CD4-positive, alpha-beta T cell treated with Interleukin-1 beta for 1 hour (primary cell): ENCODE data around the gene FAM124A.

Experiments
- DNase-seq, 2 donors: peaks; one replicate each; pipeline ENCODE4 v3.0.0-alpha.2; 2020 to 2022

The FAM124A gene

GRCh38 chr13:51222037-51222685 lies at the start of gene FAM124A:
FAM124A (plus strand) TSS chr13:51222398; CDS start chr13:51222502, 104 bp downstream.
- peak; percentile 18 to 27 for DNase-seq

- DNase-seq, result no peak
Measured at GRCh38 chr13:51175021-51175420, 47.2 kb upstream of the FAM124A start.

GRCh38 chr13:51175639-51176038 lies 46.6 kb upstream of the FAM124A start:
- no peak for DNase-seq

GRCh38 chr13:51177188-51177587 lies 45.0 kb upstream of the FAM124A start:
- DNase-seq, result no peak

- no peak for DNase-seq
Measured at GRCh38 chr13:51178456-51179074, 43.6 kb upstream of the FAM124A start.

GRCh38 chr13:51179432-51179971 lies 42.7 kb upstream of the FAM124A start:
- DNase-seq, result no peak

- no peak for DNase-seq
Measured at GRCh38 chr13:51180853-51181511, 41.2 kb upstream of the FAM124A start.

GRCh38 chr13:51181786-51182383 lies 40.3 kb upstream of the FAM124A start:
- DNase-seq, result no peak

- DNase-seq, result no peak
Measured at GRCh38 chr13:51191743-51192142, 30.5 kb upstream of the FAM124A start.

- DNase-seq, result no peak
Measured at GRCh38 chr13:51192348-51192747, 29.9 kb upstream of the FAM124A start.

- DNase-seq, result no peak
Measured at GRCh38 chr13:51193387-51193786, 28.8 kb upstream of the FAM124A start.

- DNase-seq, result no peak
Measured at GRCh38 chr13:51194942-51195341, 27.3 kb upstream of the FAM124A start.

GRCh38 chr13:51201886-51202285 lies 20.3 kb upstream of the FAM124A start:
- DNase-seq, result no peak

- DNase-seq, result no peak
Measured at GRCh38 chr13:51202477-51203046, 19.6 kb upstream of the FAM124A start.

- no peak for DNase-seq
Measured at GRCh38 chr13:51206584-51206983, 15.6 kb upstream of the FAM124A start.

GRCh38 chr13:51207881-51208280 lies 14.3 kb upstream of the FAM124A start:
- DNase-seq, result no peak

- no peak for DNase-seq
Measured at GRCh38 chr13:51208716-51209115, 13.5 kb upstream of the FAM124A start.

- no peak for DNase-seq
Measured at GRCh38 chr13:51211910-51212309, 10.3 kb upstream of the FAM124A start.

- no peak for DNase-seq
Measured at GRCh38 chr13:51212758-51213157, 9.4 kb upstream of the FAM124A start.

- DNase-seq, result no peak
Measured at GRCh38 chr13:51213173-51213728, 8.9 kb upstream of the FAM124A start.

GRCh38 chr13:51218626-51219025 lies 3.6 kb upstream of the FAM124A start:
- DNase-seq, result no peak

GRCh38 chr13:51220706-51221105 lies 1.5 kb upstream of the FAM124A start:
- no peak for DNase-seq

- no peak for DNase-seq
Measured at GRCh38 chr13:51221108-51221507, 1.1 kb upstream of the FAM124A start.
